Hepatocyte (in vitro differentiated cells): ENCODE measurements around the gene C14orf93. TPM values are rescaled to one million over a fixed set of nuclear protein-coding genes. Genes with fewer than 3 reads are reported as not detected.
A peak's percentile ranks its signal among the peaks of the same experiment; 100 is the strongest.
"Not testable (repeated sequence)": the region's sequence is repeated elsewhere in the genome, so short reads cannot be mapped to it uniquely, and the experiment has no call there.

Experiments used
- DNase-seq: peaks from one replicate; pipeline ENCODE4 v3.0.0-alpha.2; 2016; ENCODE audit warnings: low spot score
- H2AFZ ChIP-seq: fragments of 200-600 bp; sonication (generic); 2 replicates; pipeline ENCODE4 v1.6.0; 2016; ENCODE audit warnings: antibody characterized with exemption, mild to moderate bottlenecking
- H3K27ac ChIP-seq: fragments of 200-600 bp; sonication (generic); 2 replicates; pipeline ENCODE4 v1.5.1; 2016; ENCODE audit warnings: mild to moderate bottlenecking
- H3K27me3 ChIP-seq: fragments of 200-600 bp; sonication (generic); 2 replicates; pipeline ENCODE4 v1.6.1; 2016
- H3K36me3 ChIP-seq: fragments of 200-600 bp; sonication (generic); replicated peaks from 2 replicates; pipeline ENCODE4 v1.5.1; 2016; ENCODE audit warnings: low read depth; ENCODE audit not compliant: insufficient read depth
- H3K4me1 ChIP-seq: fragments of 200-600 bp; sonication (generic); 2 replicates; pipeline ENCODE4 v1.5.1; 2016; ENCODE audit warnings: mild to moderate bottlenecking, moderate library complexity; ENCODE audit not compliant: insufficient read depth
- H3K4me2 ChIP-seq: fragments of 200-600 bp; sonication (generic); 2 replicates; pipeline ENCODE4 v1.6.0; 2016
- H3K4me3 ChIP-seq: fragments of 200-600 bp; sonication (generic); 2 replicates; pipeline ENCODE4 v1.5.1; 2016; ENCODE audit warnings: mild to moderate bottlenecking
- H3K79me2 ChIP-seq: fragments of 200-600 bp; sonication (generic); 2 replicates; pipeline ENCODE4 v1.6.0; 2017; ENCODE audit warnings: mild to moderate bottlenecking
- H3K9me2 ChIP-seq: fragments of 200-600 bp; sonication (generic); replicated peaks from 2 replicates; pipeline ENCODE4 v1.6.0; 2017; ENCODE audit warnings: mild to moderate bottlenecking; ENCODE audit not compliant: insufficient read depth
- H3K9me3 ChIP-seq: fragments of 200-600 bp; sonication (generic); 2 replicates; pipeline ENCODE4 v1.5.1; 2016; ENCODE audit warnings: low read depth, mild to moderate bottlenecking
- H4K20me1 ChIP-seq: fragments of 200-600 bp; sonication (generic); 2 replicates; pipeline ENCODE4 v1.6.0; 2016; ENCODE audit warnings: mild to moderate bottlenecking; ENCODE audit not compliant: insufficient read depth, poor library complexity, severe bottlenecking
- EZH2 ChIP-seq: fragments of 200-600 bp; sonication (generic); IDR thresholded peaks from 2 replicates; pipeline ENCODE4 v1.6.1; 2016; ENCODE audit warnings: antibody characterized with exemption, mild to moderate bottlenecking, borderline replicate concordance
- EZH2phosphoT487 ChIP-seq: fragments of 200-600 bp; sonication (generic); IDR thresholded peaks from one replicate; pipeline ENCODE4 v1.6.1; 2018; ENCODE audit warnings: antibody characterized with exemption, mild to moderate bottlenecking, low read depth, moderate library complexity; ENCODE audit not compliant: unreplicated experiment, severe bottlenecking
- WGBS: methylation state at CpG from one replicate; pipeline ENCODE4 v1.1.6; 2016; ENCODE audit warnings: low lambda C conversion rate; ENCODE audit errors: missing lambda C conversion rate; 5-methylcytosine and 5-hydroxymethylcytosine counted together
- polyA plus RNA-seq: library from polyadenylated mRNA; unstranded; fragments of >200 nt; fragmentation: Nextera tagmentation; extraction: Ambion mirVana; gene quantifications from 2 replicates; pipeline ENCODE4 v1.2.1, GENCODE V29; 2016
- total RNA-seq: library from RNA; depleted of rRNA; stranded (reverse); fragments of >200 nt; gene quantifications from 2 replicates; pipeline ENCODE4 v1.2.3, GENCODE V29; 2014
- TF ChIP-seq, protein P1 (sequence below): fragments of 200-600 bp; sonication (generic); IDR thresholded peaks from 2 replicates; pipeline ENCODE4 v1.5.1; 2016; ENCODE audit warnings: antibody characterized with exemption, mild to moderate bottlenecking; ENCODE audit not compliant: poor library complexity

The C14orf93 gene
- total and polyA plus RNA-seq, 2 experiments from 2014 or later, result 6.5 to 8.8 TPM

DNA sequence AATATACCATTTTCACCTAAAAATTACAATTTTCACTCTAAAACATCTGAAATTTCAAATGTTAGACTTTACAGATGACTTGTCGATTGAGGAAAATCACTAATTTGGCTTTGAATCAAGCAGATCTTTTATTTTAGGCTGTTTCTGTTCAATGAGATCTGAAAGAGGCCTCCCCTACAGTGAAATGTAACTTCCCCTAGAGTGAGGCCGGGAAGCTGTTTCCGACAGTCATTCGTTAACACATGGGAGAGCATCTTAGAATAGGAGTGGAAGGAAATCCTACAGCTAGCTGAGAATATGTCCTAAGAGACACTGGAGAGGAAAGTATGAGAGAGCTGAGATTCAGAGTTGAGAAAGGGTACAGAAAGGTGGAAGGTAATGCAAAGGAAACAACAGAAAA is 5.7 kb upstream of the C14orf93 start:
- no peaks in the 10 kb centered on the region for H4K20me1 ChIP-seq
- no peaks in the 10 kb centered on the region for H3K9me3 ChIP-seq
- no peaks in the 10 kb centered on the region for H3K9me2 ChIP-seq
- H3K27ac ChIP-seq, result no peak overlapping the region
- no peak overlapping the region for H3K4me2 ChIP-seq
- WGBS, result 94% methylated on average over 4 of the region's 4 CpGs
- no peaks in the 10 kb centered on the region for H3K27me3 ChIP-seq
- no peak overlapping the region for H2AFZ ChIP-seq
- no peak for TF ChIP-seq EZH2
- TF ChIP-seq, protein P1, sequence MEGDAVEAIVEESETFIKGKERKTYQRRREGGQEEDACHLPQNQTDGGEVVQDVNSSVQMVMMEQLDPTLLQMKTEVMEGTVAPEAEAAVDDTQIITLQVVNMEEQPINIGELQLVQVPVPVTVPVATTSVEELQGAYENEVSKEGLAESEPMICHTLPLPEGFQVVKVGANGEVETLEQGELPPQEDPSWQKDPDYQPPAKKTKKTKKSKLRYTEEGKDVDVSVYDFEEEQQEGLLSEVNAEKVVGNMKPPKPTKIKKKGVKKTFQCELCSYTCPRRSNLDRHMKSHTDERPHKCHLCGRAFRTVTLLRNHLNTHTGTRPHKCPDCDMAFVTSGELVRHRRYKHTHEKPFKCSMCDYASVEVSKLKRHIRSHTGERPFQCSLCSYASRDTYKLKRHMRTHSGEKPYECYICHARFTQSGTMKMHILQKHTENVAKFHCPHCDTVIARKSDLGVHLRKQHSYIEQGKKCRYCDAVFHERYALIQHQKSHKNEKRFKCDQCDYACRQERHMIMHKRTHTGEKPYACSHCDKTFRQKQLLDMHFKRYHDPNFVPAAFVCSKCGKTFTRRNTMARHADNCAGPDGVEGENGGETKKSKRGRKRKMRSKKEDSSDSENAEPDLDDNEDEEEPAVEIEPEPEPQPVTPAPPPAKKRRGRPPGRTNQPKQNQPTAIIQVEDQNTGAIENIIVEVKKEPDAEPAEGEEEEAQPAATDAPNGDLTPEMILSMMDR, result no peak
- TF ChIP-seq EZH2phosphoT487, result no peak
- no peak for DNase-seq
- H3K4me1 ChIP-seq, result no peaks in the 10 kb centered on the region
- no peaks in the 10 kb centered on the region for H3K79me2 ChIP-seq
- H3K4me3 ChIP-seq, result no peak overlapping the region
- no peaks in the 10 kb centered on the region for H3K36me3 ChIP-seq

- not testable (repeated sequence) for H2AFZ ChIP-seq, H3K4me2 ChIP-seq, H3K4me1 ChIP-seq, H3K27ac ChIP-seq, H3K36me3 ChIP-seq, H3K9me2 ChIP-seq, H3K9me3 ChIP-seq, H4K20me1 ChIP-seq, H3K4me3 ChIP-seq, DNase-seq, H3K27me3 ChIP-seq, H3K79me2 ChIP-seq
- 94% methylated on average over 5 of the region's 5 CpGs for WGBS
These were observed 3.8 kb upstream of the C14orf93 start for GRCh38 chr14:23013749-23014054.

GRCh38 chr14:23013054-23013748 is 3.3 kb upstream of the C14orf93 start:
- no peaks in the 10 kb centered on the region for H3K9me3 ChIP-seq
- peaks cover 7% of the 10 kb centered on the region for H3K4me1 ChIP-seq
- no peaks in the 10 kb centered on the region for H3K9me2 ChIP-seq
- H3K27me3 ChIP-seq, result no peaks in the 10 kb centered on the region
- peaks cover 8% of the 10 kb centered on the region for H3K79me2 ChIP-seq
- H3K4me2 ChIP-seq, result no peak overlapping the region
- H4K20me1 ChIP-seq, result no peaks in the 10 kb centered on the region
- no peak overlapping the region for H3K27ac ChIP-seq
- no peak overlapping the region for H3K4me3 ChIP-seq
- TF ChIP-seq, protein P1, result no peak
- TF ChIP-seq EZH2 (no peak), EZH2phosphoT487 (no peak)
- no peak for DNase-seq
- no peaks in the 10 kb centered on the region for H3K36me3 ChIP-seq
- no peak overlapping the region for H2AFZ ChIP-seq
- WGBS, result 70% methylated on average over 6 of the region's 6 CpGs

GRCh38 chr14:23009483-23009938 is 432 bp downstream of the C14orf93 start:
- Histone ChIP-seq H3K27me3 (no peaks in the 10 kb centered on the region), H3K9me2 (no peaks in the 10 kb centered on the region), H3K4me2 (peak overlapping the region; percentile 79), H3K4me3 (peak overlapping the region; percentile 37), H2AFZ (peak overlapping the region; percentile 98), H3K79me2 (peaks cover 14% of the 10 kb centered on the region), H3K4me1 (peaks cover 21% of the 10 kb centered on the region), H3K36me3 (no peaks in the 10 kb centered on the region), H3K27ac (peak overlapping the region; percentile 90), H4K20me1 (no peaks in the 10 kb centered on the region), H3K9me3 (no peaks in the 10 kb centered on the region)
- WGBS, result 22% methylated on average over 8 of the region's 8 CpGs
- no peak for TF ChIP-seq EZH2phosphoT487
- no peak for TF ChIP-seq EZH2
- TF ChIP-seq, protein P1, result no peak
- DNase-seq, result no peak
